ENCODE results near the gene SOCS7.
A peak's percentile ranks its signal among the peaks of the same experiment; 100 is the strongest.

Gene SOCS7

GRCh38 chr17:38361694-38362465 is 10.2 kb downstream of the SOCS7 start:
- no peak for DNase-seq

GRCh38 chr17:38363016-38363415 is 11.4 kb downstream of the SOCS7 start:
- no peak for DNase-seq

- DNase-seq: peak in 1 of 58 donors; percentile 18
These were observed 13.1 kb downstream of the SOCS7 start for GRCh38 chr17:38364741-38365140.

GRCh38 chr17:38369124-38369886 is 17.7 kb downstream of the SOCS7 start:
- DNase-seq: no peak

GRCh38 chr17:38379448-38379847 is 27.8 kb downstream of the SOCS7 start:
- DNase-seq: no peak

- peak in 1 of 58 donors; percentile 3 for DNase-seq
These were observed 43.4 kb downstream of the SOCS7 start for GRCh38 chr17:38395090-38395489.

- DNase-seq: no peak
These were observed 45.6 kb downstream of the SOCS7 start for GRCh38 chr17:38397227-38397626.

- peak in 2 of 58 donors; percentile 15 to 43 for DNase-seq
These were observed 48.6 kb downstream of the SOCS7 start for GRCh38 chr17:38400286-38400685.

- DNase-seq: no peak
These were observed 49.8 kb downstream of the SOCS7 start for GRCh38 chr17:38401459-38401858.

- no peak for DNase-seq
These were observed 51.3 kb downstream of the SOCS7 start for GRCh38 chr17:38402897-38403296.

- DNase-seq: no peak
These were observed 51.8 kb downstream of the SOCS7 start for GRCh38 chr17:38403491-38403890.

- no peak for DNase-seq
These were observed 52.7 kb downstream of the SOCS7 start for GRCh38 chr17:38404174-38404943.

- DNase-seq: no peak
These were observed 54.0 kb downstream of the SOCS7 start for GRCh38 chr17:38405654-38406053.

GRCh38 chr17:38410201-38410600 is 58.6 kb downstream of the SOCS7 start:
- no peak for DNase-seq

GRCh38 chr17:38415250-38416194 is 63.9 kb downstream of the SOCS7 start:
- DNase-seq: peak in 14 of 58 donors; percentile 14 to 64 (median 46)

GRCh38 chr17:38416840-38417209 is 65.2 kb downstream of the SOCS7 start:
- DNase-seq: no peak

GRCh38 chr17:38417210-38417951 is 65.7 kb downstream of the SOCS7 start:
- peak in 1 of 58 donors; percentile 36 for DNase-seq

GRCh38 chr17:38418062-38418692 is 66.5 kb downstream of the SOCS7 start:
- peak in 2 of 58 donors; percentile 20 to 38 for DNase-seq
